ENCODE results near the gene CDH24. TPM values are rescaled to one million over a fixed set of nuclear protein-coding genes. Genes with fewer than 3 reads are reported as not detected.

CDH24 gene
- total and polyA plus RNA-seq, 2 of the 13 experiments (the other 11 are each of a cell fraction or from before 2014, with no cell fraction given), result 0.69 to 0.99 TPM

GRCh38 chr14:23009939-23010726 lies 47.2 kb downstream of the CDH24 start, which contains the start of gene C14orf93 (continued):
- no peak; the same call in 1 of the 2 replicates for TF ChIP-seq ZHX2 (IDR thresholded peaks at IDR 0.05; ENCODE audit: low read depth)
- TF ChIP-seq ZHX2 (CRISPR knock-in tag; IDR thresholded peaks at IDR 0.05; ENCODE audit: borderline replicate concordance), result peak; percentile 57; the same call in 1 of the 2 replicates
- no peak; the same call in 1 of the 2 replicates for TF ChIP-seq ZSCAN21 (CRISPR knock-in tag; IDR thresholded peaks at IDR 0.05; ENCODE audit: borderline replicate concordance)
- no peak for TF ChIP-seq CENPBD1 (CRISPR knock-in tag; IDR thresholded peaks at IDR 0.05; ENCODE audit: borderline replicate concordance, low read depth)
- TF ChIP-seq ZSCAN9 (CRISPR knock-in tag; IDR thresholded peaks at IDR 0.05; ENCODE audit: borderline replicate concordance), result peak; percentile 70
- no peak for TF ChIP-seq TGIF2 (CRISPR knock-in tag; IDR thresholded peaks at IDR 0.05)
- no peak for TF ChIP-seq ZFP36 (IDR thresholded peaks at IDR 0.05; ENCODE audit: borderline replicate concordance, low read depth, low read length, partially characterized antibody)
- peak; percentile 71 for TF ChIP-seq ZGPAT (CRISPR knock-in tag; IDR thresholded peaks at IDR 0.05)
- TF ChIP-seq SMAD3 (CRISPR knock-in tag; IDR thresholded peaks at IDR 0.05), result no peak
- peak; percentile 46; the same call in 1 of the 2 replicates for TF ChIP-seq SAP130 (CRISPR knock-in tag; IDR thresholded peaks at IDR 0.05; ENCODE audit: low read depth)
- TF ChIP-seq FOXC1 (CRISPR knock-in tag; IDR thresholded peaks at IDR 0.05; ENCODE audit: borderline replicate concordance), result no peak; the same call in 1 of the 2 replicates
- no peak for TF ChIP-seq NFIC (IDR thresholded peaks at IDR 0.05; ENCODE audit: low read length)
- no peak for TF ChIP-seq TARDBP (CRISPR knock-in tag; IDR thresholded peaks at IDR 0.05)
- peak; percentile 73; the same call in 1 of the 2 replicates for TF ChIP-seq SNAPC4 (CRISPR knock-in tag; IDR thresholded peaks at IDR 0.05)
- no peak for TF ChIP-seq ZNF264 (CRISPR knock-in tag; IDR thresholded peaks at IDR 0.05)
- TF ChIP-seq NR1H2 (CRISPR knock-in tag; IDR thresholded peaks at IDR 0.05; ENCODE audit: borderline replicate concordance, low read depth), result no peak
- no peak for TF ChIP-seq ZNF207 (IDR thresholded peaks at IDR 0.05; ENCODE audit: borderline replicate concordance)
